Stimulated activated CD8-positive, alpha-beta memory T cell treated with anti-CD3 and anti-CD28 coated beads, Interleukin-7, amount 100 ng/mL, for 48 hours (primary cell): Measurements from ENCODE around the gene CHPT1.
A peak's percentile ranks its signal among the peaks of the same experiment; 100 is the strongest.

Experiments
- DNase-seq, 2 donors: peaks; one replicate each; pipeline ENCODE4 v3.0.0-alpha.2; 2020; ENCODE audit warnings: low read depth in 1 of 2; ENCODE audit errors: extremely low read depth in 1 of 2

Gene CHPT1

GRCh38 chr12:101761350-101761749, 63.9 kb downstream of the CHPT1 start:
- no peak for DNase-seq

DNA sequence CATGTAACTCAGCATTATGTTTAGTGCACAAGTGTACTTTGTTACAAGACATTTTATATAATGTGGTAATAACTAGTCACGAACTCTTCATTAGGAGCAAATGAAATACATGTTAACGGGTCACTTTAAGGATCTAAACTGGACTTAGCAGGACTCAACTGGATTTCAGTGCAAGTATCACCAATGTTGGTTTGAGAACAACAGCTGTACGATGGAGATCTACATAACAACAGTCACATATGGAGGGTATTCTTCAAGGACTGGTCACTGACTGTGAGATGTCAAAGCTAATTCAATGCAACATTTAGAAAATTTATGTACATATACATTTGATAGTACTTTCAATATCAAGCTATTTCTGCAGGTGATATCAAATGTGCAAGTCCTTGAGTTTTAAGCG, 64.3 kb downstream of the CHPT1 start:
- no peak for DNase-seq

GRCh38 chr12:101763246-101763931, 65.9 kb downstream of the CHPT1 start:
- DNase-seq = no peak

DNA sequence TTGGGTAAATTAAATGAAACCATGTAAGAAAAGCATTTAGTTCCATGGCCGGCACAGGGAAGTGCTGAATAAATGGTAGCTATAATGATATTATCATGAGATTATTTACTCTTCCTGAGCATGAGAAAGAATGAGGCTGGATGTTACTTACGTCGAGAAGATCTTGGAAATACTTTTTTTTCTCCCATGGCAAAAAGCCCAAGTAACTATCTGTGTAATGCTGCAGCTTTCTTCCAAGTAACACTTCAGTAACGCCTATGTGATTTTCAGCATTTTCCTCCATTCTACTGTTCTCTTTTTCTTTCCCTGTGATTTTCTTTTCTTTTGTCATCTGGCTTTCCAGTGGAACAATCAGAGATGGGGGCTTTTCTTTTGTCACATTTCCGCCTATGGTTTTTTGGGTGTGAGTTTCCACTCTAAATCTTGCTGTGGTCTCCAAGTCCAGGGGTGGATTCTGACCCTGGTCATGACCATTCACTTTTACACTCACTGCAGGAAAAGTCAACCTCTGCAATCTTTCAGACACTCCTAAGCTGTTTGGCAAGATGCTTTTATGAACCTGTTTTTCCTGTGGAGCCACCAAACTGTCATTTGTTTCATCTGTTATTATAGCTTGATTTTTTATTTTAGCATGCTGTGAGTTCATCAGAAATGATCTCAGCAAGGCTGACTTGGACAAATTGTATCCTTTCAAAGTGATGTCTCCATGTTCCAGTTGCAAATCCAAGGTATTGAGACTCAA, 66.8 kb downstream of the CHPT1 start:
- DNase-seq = no peak

GRCh38 chr12:101767537-101767936, 70.1 kb downstream of the CHPT1 start:
- no peak for DNase-seq

- no peak for DNase-seq
Observed at GRCh38 chr12:101768781-101769180, 71.3 kb downstream of the CHPT1 start.

DNA sequence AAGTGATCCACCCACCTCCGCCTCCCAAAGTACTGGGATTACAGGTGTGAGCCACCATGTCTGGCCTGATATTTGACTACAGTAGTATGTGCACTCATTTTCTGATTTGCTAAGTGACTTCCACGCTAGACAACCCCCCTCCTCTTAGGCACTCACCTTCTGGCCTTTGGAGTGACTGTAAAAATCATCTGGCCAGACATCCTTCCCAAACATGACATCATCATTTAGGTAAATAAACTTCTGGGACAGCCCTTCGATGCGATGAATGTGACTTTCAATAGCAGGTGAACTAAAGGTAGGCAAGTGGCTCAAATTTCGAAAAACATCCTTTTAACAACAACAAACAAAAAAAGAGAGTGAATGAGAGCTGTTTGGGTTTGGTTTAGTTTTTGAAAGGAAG, 72.4 kb downstream of the CHPT1 start:
- no peak for DNase-seq

DNA sequence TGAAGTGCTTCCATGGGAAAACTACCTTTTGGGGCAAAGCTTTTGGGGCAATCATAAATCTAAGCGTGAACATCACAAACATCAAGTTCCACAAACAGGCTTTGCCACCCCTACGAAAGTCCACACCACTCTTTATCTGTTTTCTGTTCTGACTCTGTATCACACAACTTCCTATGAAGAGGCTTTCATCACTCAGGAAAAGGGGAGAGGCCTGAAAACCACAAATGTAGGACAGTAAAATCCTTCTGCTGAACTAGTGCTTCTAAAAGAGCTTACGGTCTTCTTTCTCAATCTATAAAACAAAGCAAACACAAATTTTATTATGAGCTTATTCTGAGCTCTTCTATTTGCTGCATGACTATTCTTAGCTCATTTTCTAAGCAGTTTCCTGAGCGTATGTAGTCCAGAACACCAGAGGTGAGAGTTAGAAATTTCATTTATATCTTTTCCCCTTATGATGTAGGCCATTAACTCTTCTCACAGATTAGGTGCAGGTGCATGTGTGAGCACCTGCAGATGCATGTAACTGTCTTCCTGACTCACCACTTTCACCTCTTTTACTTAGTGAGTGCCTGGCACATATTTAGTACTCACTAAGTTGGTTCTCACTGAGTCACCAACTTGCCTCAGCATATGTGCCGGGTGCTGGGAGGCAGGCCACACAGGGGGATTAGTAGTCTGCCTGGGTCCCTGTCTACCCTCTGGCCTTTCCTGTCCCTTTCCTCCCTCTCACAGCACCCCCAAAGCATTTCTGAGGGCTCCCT, 74.8 kb downstream of the CHPT1 start:
- no peak for DNase-seq

DNA sequence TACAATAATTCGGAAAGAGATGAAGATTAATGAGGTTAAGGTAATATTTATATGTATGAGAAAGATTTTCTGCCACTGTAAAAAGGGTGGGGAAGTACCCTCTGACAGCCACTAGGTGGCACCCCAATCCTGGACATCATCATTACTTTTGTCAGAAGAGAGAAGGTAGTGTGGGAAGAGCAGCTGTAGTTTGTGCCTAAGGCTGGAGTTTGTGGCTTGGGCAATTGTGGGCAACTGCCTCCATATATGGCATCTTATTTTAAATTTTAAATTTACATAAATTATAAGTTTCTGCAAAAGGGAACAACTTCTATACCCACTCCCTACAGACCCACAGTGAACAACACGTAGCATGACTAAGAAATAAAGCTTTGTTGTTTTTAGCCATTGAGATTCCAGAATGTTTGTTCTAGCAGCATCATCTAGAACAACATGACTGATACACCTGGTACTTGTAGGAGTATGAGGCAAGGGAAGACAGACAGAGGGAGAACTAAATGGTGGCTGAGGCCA, 76.3 kb downstream of the CHPT1 start:
- DNase-seq = peak in 1 of 2 donors; percentile 17

GRCh38 chr12:101775816-101776215, 78.4 kb downstream of the CHPT1 start:
- DNase-seq = no peak

- no peak for DNase-seq
Observed at GRCh38 chr12:101777485-101777884, 80.0 kb downstream of the CHPT1 start.

DNA sequence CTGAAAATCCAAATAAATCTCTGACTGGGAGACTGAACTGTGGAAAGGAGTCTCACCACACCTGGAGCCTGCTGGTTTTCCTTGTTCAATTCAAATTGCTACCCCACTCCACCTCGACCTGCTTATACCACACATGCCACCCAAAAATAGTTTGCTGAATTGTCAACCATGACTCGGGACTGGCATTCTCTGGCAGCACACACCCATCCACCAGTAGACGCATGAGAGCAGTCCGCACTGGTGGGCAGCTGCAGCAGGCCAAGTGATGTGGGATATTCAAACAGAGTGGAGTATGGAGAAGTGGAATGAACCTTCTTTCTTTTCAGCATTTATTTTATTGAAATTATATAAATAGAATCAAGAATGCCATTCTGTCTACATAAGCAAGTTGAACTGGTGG, 80.5 kb downstream of the CHPT1 start:
- no peak for DNase-seq
